Glomerular endothelial cell (primary cell): ENCODE measurements around the gene TNMD. TPM values are rescaled to one million over a fixed set of nuclear protein-coding genes. Genes with fewer than 3 reads are reported as not detected.

Experiments used
- DNase-seq: peaks from one replicate; pipeline ENCODE4 v3.0.0-alpha.2; 2011; ENCODE audit warnings: low read depth, low spot score; ENCODE audit errors: extremely low read depth
- total RNA-seq: library from RNA; depleted of rRNA; stranded (reverse); fragments of >200 nt; gene quantifications from 2 replicates; pipeline ENCODE4 v1.2.3, GENCODE V29; 2015

TNMD gene
- total RNA-seq, 1 donor from 2014 or later, result not detected

- no peak for DNase-seq
Measured at GRCh38 chrX:100643956-100644860, 59.5 kb downstream of the TNMD start, which contains the start of gene SRPX2. SRPX2 (plus strand) TSS chrX:100644199; CDS start chrX:100646323, 2,124 bp downstream.

GRCh38 chrX:100645106-100645505 lies 60.4 kb downstream of the TNMD start:
- no peak for DNase-seq

GRCh38 chrX:100647095-100647494 lies 62.4 kb downstream of the TNMD start:
- DNase-seq, result no peak

GRCh38 chrX:100647739-100648138 lies 63.0 kb downstream of the TNMD start:
- DNase-seq, result no peak

GRCh38 chrX:100648458-100649417 lies 64.0 kb downstream of the TNMD start:
- DNase-seq, result no peak

Other genes with a start within 250 kb of the TNMD start
- 0.34 and 1.2 TPM in 2 replicates for gene PCDH19, start 174.7 kb upstream of the TNMD start, total RNA-seq
- gene TSPAN6, start 51.9 kb downstream of the TNMD start, total RNA-seq, result 32.5 and 34.1 TPM in 2 replicates
- 55.9 and 61.9 TPM in 2 replicates for gene SRPX2, start 59.3 kb downstream of the TNMD start, total RNA-seq
- gene SYTL4, start 147.2 kb downstream of the TNMD start, total RNA-seq, result 10.5 and 24.0 TPM in 2 replicates
- gene CSTF2, start 235.5 kb downstream of the TNMD start, total RNA-seq, result 17.9 and 23.5 TPM in 2 replicates